KMS-11 (cell line): ENCODE results near the gene GLRA1.

ENCODE experiments used
- H2AFZ ChIP-seq: fragments of 200-600 bp; sonication (generic); 2 replicates; pipeline ENCODE4 v1.6.1; 2016; ENCODE audit warnings: antibody characterized with exemption, mixed run types, low read depth
- H3K27ac ChIP-seq: fragments of 200-600 bp; sonication (generic); 2 replicates; pipeline ENCODE4 v1.6.1; 2016; ENCODE audit warnings: mild to moderate bottlenecking, mixed run types
- H3K27me3 ChIP-seq: fragments of 200-600 bp; sonication (generic); 2 replicates; pipeline ENCODE4 v1.6.1; 2017; ENCODE audit warnings: mild to moderate bottlenecking, low read depth, mixed run types, moderate library complexity; ENCODE audit not compliant: insufficient read depth
- H3K36me3 ChIP-seq: fragments of 200-600 bp; sonication (generic); 2 replicates; pipeline ENCODE4 v1.6.1; 2017; ENCODE audit warnings: mild to moderate bottlenecking, mixed run types; ENCODE audit not compliant: insufficient read depth
- H3K4me1 ChIP-seq: fragments of 200-600 bp; sonication (generic); 2 replicates; pipeline ENCODE4 v1.6.1; 2016; ENCODE audit warnings: mild to moderate bottlenecking, low read depth, mixed run types; ENCODE audit not compliant: poor library complexity, severe bottlenecking
- H3K4me2 ChIP-seq: fragments of 200-600 bp; sonication (generic); 2 replicates; pipeline ENCODE4 v1.7.0; 2016; ENCODE audit warnings: mild to moderate bottlenecking, mixed run types
- H3K4me3 ChIP-seq: fragments of 200-600 bp; sonication (generic); IDR thresholded peaks from 2 replicates; pipeline ENCODE4 v1.6.1; 2017; ENCODE audit warnings: low read depth, low read length, mixed read lengths; ENCODE audit not compliant: insufficient read depth
- H3K79me2 ChIP-seq: fragments of 200-600 bp; sonication (generic); 2 replicates; pipeline ENCODE4 v1.6.1; 2016; ENCODE audit warnings: low read depth, mixed run types; ENCODE audit not compliant: insufficient read depth
- H3K9ac ChIP-seq: fragments of 200-600 bp; sonication (generic); 2 replicates; pipeline ENCODE4 v1.6.1; 2016; ENCODE audit warnings: mild to moderate bottlenecking, mixed run types
- H4K20me1 ChIP-seq: fragments of 200-600 bp; sonication (generic); 2 replicates; pipeline ENCODE4 v1.6.1; 2016; ENCODE audit warnings: mild to moderate bottlenecking, mixed run types; ENCODE audit not compliant: insufficient read depth
- CTCF ChIP-seq: fragments of 200-600 bp; sonication (generic); conservative IDR thresholded peaks from 2 replicates; pipeline ENCODE4 v1.6.1; 2017; ENCODE audit warnings: low read depth, mild to moderate bottlenecking, antibody characterized with exemption, low read length, moderate library complexity, mixed read lengths

The GLRA1 gene

GRCh38 chr5:151810897-151811296 lies 113.8 kb downstream of the GLRA1 start:
- no peaks in the 10 kb centered on the region for H3K79me2 ChIP-seq
- no peaks in the 10 kb centered on the region for H4K20me1 ChIP-seq
- H3K36me3 ChIP-seq, result no peaks in the 10 kb centered on the region
- no peaks in the 10 kb centered on the region for H3K27me3 ChIP-seq
- no peak overlapping the region for H3K4me2 ChIP-seq
- H3K4me1 ChIP-seq, result no peaks in the 10 kb centered on the region
- H2AFZ ChIP-seq, result no peak overlapping the region
- no peak overlapping the region for H3K4me3 ChIP-seq
- H3K9ac ChIP-seq, result no peak overlapping the region
- TF ChIP-seq CTCF, result no peak
- H3K27ac ChIP-seq, result no peak overlapping the region

- Histone ChIP-seq H3K4me2 (no peak overlapping the region), H3K79me2 (no peaks in the 10 kb centered on the region), H3K9ac (no peak overlapping the region), H2AFZ (no peak overlapping the region), H3K27ac (no peak overlapping the region), H3K27me3 (no peaks in the 10 kb centered on the region), H3K4me3 (no peak overlapping the region), H3K4me1 (no peaks in the 10 kb centered on the region), H4K20me1 (no peaks in the 10 kb centered on the region), H3K36me3 (no peaks in the 10 kb centered on the region)
- TF ChIP-seq CTCF, result no peak
These were observed 114.2 kb downstream of the GLRA1 start for GRCh38 chr5:151810449-151810848.

GRCh38 chr5:151808451-151809169 lies 116.0 kb downstream of the GLRA1 start:
- TF ChIP-seq CTCF, result no peak
- Histone ChIP-seq H3K36me3 (no peaks in the 10 kb centered on the region), H3K9ac (no peak overlapping the region), H3K4me2 (no peak overlapping the region), H3K27ac (no peak overlapping the region), H3K4me3 (no peak overlapping the region), H3K27me3 (no peaks in the 10 kb centered on the region), H3K79me2 (no peaks in the 10 kb centered on the region), H4K20me1 (no peaks in the 10 kb centered on the region), H2AFZ (no peak overlapping the region), H3K4me1 (no peaks in the 10 kb centered on the region)

- Histone ChIP-seq H3K4me1 (no peaks in the 10 kb centered on the region), H4K20me1 (no peaks in the 10 kb centered on the region), H3K36me3 (no peaks in the 10 kb centered on the region), H3K27ac (no peak overlapping the region), H3K9ac (no peak overlapping the region), H3K79me2 (no peaks in the 10 kb centered on the region), H3K4me2 (no peak overlapping the region), H3K4me3 (no peak overlapping the region), H2AFZ (no peak overlapping the region), H3K27me3 (no peaks in the 10 kb centered on the region)
- TF ChIP-seq CTCF, result no peak
These were observed 119.0 kb downstream of the GLRA1 start for GRCh38 chr5:151805414-151806223.
